ENCODE measurements around the gene TPRX1.

- TF ChIP-seq POLR2AphosphoS5 (IDR thresholded peaks at IDR 0.05; ENCODE audit: borderline replicate concordance, low read depth, low read length) (no peak), EZH2 (IDR thresholded peaks at IDR 0.05) (no peak), FOXP2 (optimal IDR thresholded peaks at IDR 0.05; ENCODE audit: control extremely low read depth, extremely low read length, insufficient read depth) (no peak)
Observed at GRCh38 chr19:47755762-47756626, 48.4 kb downstream of the TPRX1 start.

All from SK-N-MC (cell line).